OCI-LY7 (cell line): ENCODE results near the gene SLC4A9. TPM values are rescaled to one million over a fixed set of nuclear protein-coding genes. Genes with fewer than 3 reads are reported as not detected.

Experiments
- BruUV-seq: library from RNA; stranded (reverse); fragments of 400-500 nt; replicated peaks from 2 replicates; lab custom pipeline; 2021; lab: Mats Ljungman, UMichigan
- CTCF ChIA-PET: fragments of 300-600 bp; sonication (Branson Sonifier 250); formaldehyde crosslinking; loops from one replicate; lab custom pipeline; 2022; ENCODE audit warnings: antibody characterized with exemption; ENCODE audit not compliant: unreplicated experiment; lab: Charles Lee
- POLR2A ChIA-PET: fragments of 300-600 bp; sonication (Branson Sonifier 250); formaldehyde crosslinking; loops from one replicate; lab custom pipeline; 2022; ENCODE audit warnings: antibody characterized with exemption; lab: Charles Lee
- DNase-seq: peaks from one replicate; pipeline ENCODE4 v3.0.0-alpha.2; 2015; ENCODE audit warnings: low spot score
- H2AFZ ChIP-seq: fragments of 200-600 bp; sonication (generic), shearing (Covaris generic); 2 replicates; pipeline ENCODE4 v1.6.1; 2014; ENCODE audit warnings: mild to moderate bottlenecking, antibody characterized with exemption, low read length, moderate library complexity
- H3K27ac ChIP-seq: fragments of 200-600 bp; sonication (generic); 2 replicates; pipeline ENCODE4 v1.5.1; 2014; ENCODE audit warnings: mixed run types, low read depth, mild to moderate bottlenecking, moderate library complexity, low read length, inconsistent platforms; ENCODE audit not compliant: poor library complexity, severe bottlenecking
- H3K36me3 ChIP-seq: fragments of 200-600 bp; sonication (generic); 2 replicates; pipeline ENCODE4 v1.6.1; 2014; ENCODE audit warnings: mild to moderate bottlenecking, antibody characterized with exemption, low read length, moderate library complexity, mixed read lengths; ENCODE audit not compliant: insufficient read depth
- H3K4me1 ChIP-seq: fragments of 200-600 bp; sonication (generic); 2 replicates; pipeline ENCODE4 v1.5.1; 2014; ENCODE audit warnings: mild to moderate bottlenecking, low read length; ENCODE audit not compliant: insufficient read depth, poor library complexity, severe bottlenecking
- H3K4me2 ChIP-seq: fragments of 200-600 bp; sonication (generic); 2 replicates; pipeline ENCODE4 v1.6.1; 2014; ENCODE audit warnings: mild to moderate bottlenecking, low read length
- H3K4me3 ChIP-seq: fragments of 200-600 bp; sonication (generic); 2 replicates; pipeline ENCODE4 v1.5.1; 2014; ENCODE audit warnings: mild to moderate bottlenecking, low read depth, low read length; ENCODE audit not compliant: poor library complexity, severe bottlenecking
- H3K79me2 ChIP-seq: fragments of 200-600 bp; sonication (generic); 2 replicates; pipeline ENCODE4 v1.6.1; 2016; ENCODE audit warnings: low read depth, mild to moderate bottlenecking, low read length, moderate library complexity, mixed read lengths; ENCODE audit not compliant: insufficient read depth
- H3K9me2 ChIP-seq: fragments of 200-600 bp; sonication (generic); 2 replicates; pipeline ENCODE4 v1.6.1; 2016; ENCODE audit warnings: mild to moderate bottlenecking, low read length, mixed read lengths; ENCODE audit not compliant: insufficient read depth
- H3K9me3 ChIP-seq: fragments of 200-600 bp; sonication (generic); 2 replicates; pipeline ENCODE4 v1.6.1; 2014; ENCODE audit warnings: mild to moderate bottlenecking, mixed run types, low read length, mixed read lengths
- H4K20me1 ChIP-seq: fragments of 200-600 bp; sonication (generic); 2 replicates; pipeline ENCODE4 v1.6.1; 2014; ENCODE audit warnings: mild to moderate bottlenecking, antibody characterized with exemption, low read length, moderate library complexity, mixed read lengths; ENCODE audit not compliant: insufficient read depth
- EZH2phosphoT487 ChIP-seq: fragments of 200-600 bp; sonication (generic); IDR thresholded peaks from 2 replicates; pipeline ENCODE4 v1.6.1; 2018; ENCODE audit warnings: low read depth, borderline replicate concordance, mild to moderate bottlenecking, mixed run types, antibody characterized with exemption, low read length, moderate library complexity, mixed read lengths
- intact Hi-C: fragments of 100-400 bp; cut with micrococcal nuclease; formaldehyde crosslinking; loops from one replicate; pipeline ENCODE4 v1.10.0; 2022; ENCODE audit not compliant: unreplicated experiment
- total RNA-seq, 2 experiments: library from RNA; depleted of rRNA in 1 of 2; stranded (reverse); fragments of >200 nt in 1 of 2; shearing (Covaris generic) in 1 of 2; gene quantifications; 2 replicates each; pipeline ENCODE4 v1.2.3, GENCODE V29; 2014 to 2022
- TF ChIP-seq, protein P1 (sequence below): fragments of 200-600 bp; sonication (generic); conservative IDR thresholded peaks from 2 replicates; pipeline ENCODE4 v1.5.1; 2014; ENCODE audit warnings: mild to moderate bottlenecking, antibody characterized with exemption, low read length, moderate library complexity, mixed read lengths

Gene SLC4A9
- total RNA-seq, 2 experiments from 2014 or later = 0.22 to 2.6 TPM

DNA sequence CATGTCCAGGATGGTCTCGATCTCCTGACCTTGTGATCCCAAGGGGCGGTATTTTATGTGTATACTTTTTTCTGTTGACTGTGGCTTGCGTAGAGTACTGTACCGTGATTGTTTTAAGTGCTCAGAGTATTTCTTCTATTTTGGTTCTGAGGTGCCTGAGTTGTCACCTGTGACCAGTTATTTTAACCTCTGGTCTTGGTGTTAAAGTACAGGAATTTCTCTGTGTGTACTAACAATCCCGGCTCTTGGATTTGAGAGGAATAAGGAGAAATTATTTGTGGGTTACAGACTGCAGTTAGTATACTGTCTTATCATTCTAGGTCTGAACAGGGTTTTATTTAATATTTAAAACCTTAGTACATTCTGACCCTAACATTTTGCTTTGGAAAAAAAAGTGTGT lies 43.6 kb downstream of the SLC4A9 start:
- Histone ChIP-seq H3K9me2 (no peaks in the 10 kb centered on the region), H3K4me2 (peak overlapping the region; percentile 87), H3K27ac (no peak overlapping the region), H3K79me2 (peaks cover 89% of the 10 kb centered on the region), H4K20me1 (peaks cover 18% of the 10 kb centered on the region; the same call in 1 of the 2 replicates), H3K36me3 (peaks cover 40% of the 10 kb centered on the region), H3K4me3 (peak overlapping the region; percentile 92), H3K9me3 (no peaks in the 10 kb centered on the region), H2AFZ (no peak overlapping the region), H3K4me1 (peaks cover 30% of the 10 kb centered on the region)
- CTCF ChIA-PET = no interaction called here
- POLR2A ChIA-PET = interaction anchor here (0.6 to 1.9 kb wide), 3 partner anchors 15 to 272 kb away, joined by 3 to 4 read pairs (median 3); no protein-coding TSS in a partner anchor
- no peak for TF ChIP-seq EZH2phosphoT487
- TF ChIP-seq, protein P1, sequence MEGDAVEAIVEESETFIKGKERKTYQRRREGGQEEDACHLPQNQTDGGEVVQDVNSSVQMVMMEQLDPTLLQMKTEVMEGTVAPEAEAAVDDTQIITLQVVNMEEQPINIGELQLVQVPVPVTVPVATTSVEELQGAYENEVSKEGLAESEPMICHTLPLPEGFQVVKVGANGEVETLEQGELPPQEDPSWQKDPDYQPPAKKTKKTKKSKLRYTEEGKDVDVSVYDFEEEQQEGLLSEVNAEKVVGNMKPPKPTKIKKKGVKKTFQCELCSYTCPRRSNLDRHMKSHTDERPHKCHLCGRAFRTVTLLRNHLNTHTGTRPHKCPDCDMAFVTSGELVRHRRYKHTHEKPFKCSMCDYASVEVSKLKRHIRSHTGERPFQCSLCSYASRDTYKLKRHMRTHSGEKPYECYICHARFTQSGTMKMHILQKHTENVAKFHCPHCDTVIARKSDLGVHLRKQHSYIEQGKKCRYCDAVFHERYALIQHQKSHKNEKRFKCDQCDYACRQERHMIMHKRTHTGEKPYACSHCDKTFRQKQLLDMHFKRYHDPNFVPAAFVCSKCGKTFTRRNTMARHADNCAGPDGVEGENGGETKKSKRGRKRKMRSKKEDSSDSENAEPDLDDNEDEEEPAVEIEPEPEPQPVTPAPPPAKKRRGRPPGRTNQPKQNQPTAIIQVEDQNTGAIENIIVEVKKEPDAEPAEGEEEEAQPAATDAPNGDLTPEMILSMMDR = no peak
- intact Hi-C loops = loop anchor here (5.0 kb wide), 1 partner anchor 296 kb away; no protein-coding TSS in a partner anchor
- no TSS peak for BruUV-seq
- DNase-seq = no peak

DNA sequence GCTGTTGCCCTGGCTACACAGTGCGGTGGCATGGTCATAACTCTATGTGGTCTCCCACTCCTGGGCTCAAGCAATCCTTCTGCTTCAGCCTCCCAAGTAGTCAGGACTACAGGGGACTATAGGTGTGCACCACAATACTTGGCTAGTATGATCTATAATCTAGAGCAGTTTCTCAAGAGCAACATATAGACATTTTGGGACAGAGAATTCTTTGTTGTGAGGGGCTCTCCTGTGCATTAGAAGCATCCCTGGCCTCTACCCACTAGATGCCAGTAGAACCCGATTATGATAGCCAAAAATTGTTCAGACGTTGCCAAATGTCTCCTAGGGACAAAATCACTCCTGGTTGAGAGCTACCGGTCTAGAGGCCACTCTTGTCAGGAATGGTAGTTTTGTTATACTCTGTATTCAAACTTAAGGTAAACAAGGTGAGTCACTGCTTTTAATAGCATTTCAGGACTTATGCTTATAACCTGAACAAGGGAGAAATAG lies 48.8 kb downstream of the SLC4A9 start:
- no peak for DNase-seq
- Histone ChIP-seq H3K4me2 (no peak overlapping the region), H3K9me2 (no peaks in the 10 kb centered on the region), H3K36me3 (peaks cover 82% of the 10 kb centered on the region), H2AFZ (no peak overlapping the region), H3K27ac (no peak overlapping the region), H3K4me3 (no peak overlapping the region), H3K9me3 (no peaks in the 10 kb centered on the region), H4K20me1 (peaks cover 30% of the 10 kb centered on the region), H3K79me2 (peaks cover 100% of the 10 kb centered on the region), H3K4me1 (peaks cover 20% of the 10 kb centered on the region)
- TF ChIP-seq, protein P1 = no peak
- no peak for TF ChIP-seq EZH2phosphoT487
- no TSS peak for BruUV-seq
- intact Hi-C loops = no loop called here
- ChIA-PET POLR2A (interaction anchor here (0.6 kb wide), 1 partner anchor 57 kb away, joined by 3 read pairs; no protein-coding TSS in a partner anchor), CTCF (no interaction called here)

DNA sequence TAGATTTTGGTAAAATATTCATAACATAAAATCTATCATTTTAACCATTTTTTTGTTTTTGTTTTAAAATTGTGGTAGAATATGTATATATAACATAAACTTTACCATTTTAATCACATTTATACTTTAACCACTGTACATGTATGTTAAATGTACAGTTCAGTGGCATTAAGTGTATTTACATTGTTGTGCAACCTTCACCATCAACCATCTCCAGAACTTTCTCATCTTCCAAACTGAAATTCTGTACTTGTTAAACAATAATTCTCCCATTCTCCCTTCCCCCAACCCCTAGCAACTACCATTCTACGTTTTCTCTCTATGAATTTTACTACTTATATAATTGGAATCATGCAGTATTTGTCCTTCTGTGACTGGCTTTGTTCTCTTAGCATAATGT lies 53.2 kb downstream of the SLC4A9 start:
- POLR2A ChIA-PET = no interaction called here
- BruUV-seq = no TSS peak

More for the DNA sequence above, 53.2 kb downstream of the SLC4A9 start:
- Histone ChIP-seq H3K4me2 (no peak overlapping the region), H3K9me3 (no peaks in the 10 kb centered on the region), H3K9me2 (no peaks in the 10 kb centered on the region), H3K36me3 (peaks cover 71% of the 10 kb centered on the region), H3K4me3 (no peak overlapping the region), H3K27ac (no peak overlapping the region), H2AFZ (no peak overlapping the region), H4K20me1 (peaks cover 19% of the 10 kb centered on the region), H3K79me2 (peaks cover 100% of the 10 kb centered on the region), H3K4me1 (peaks cover 8% of the 10 kb centered on the region)
- intact Hi-C loops = no loop called here
- CTCF ChIA-PET = no interaction called here
- TF ChIP-seq, protein P1 = no peak
- no peak for TF ChIP-seq EZH2phosphoT487
- DNase-seq = no peak
